Keratinocyte (primary cell): ENCODE measurements around the gene LRP1B. TPM values are rescaled to one million over a fixed set of nuclear protein-coding genes. Genes with fewer than 3 reads are reported as not detected.
"Not testable (repeated sequence)": the region's sequence is repeated elsewhere in the genome, so short reads cannot be mapped to it uniquely, and the experiment has no call there.

Experiments
- DNase-seq: peaks from one replicate; pipeline ENCODE4 v3.0.0-alpha.2; 2011; ENCODE audit warnings: low read depth, missing footprints, low spot score
- FAIRE-seq: peaks from 2 replicates; lab custom pipeline; 2011; peaks lifted over from hg19 to GRCh38; lab: Jason Lieb, UNC
- H2AFZ ChIP-seq: 2 replicates; pipeline ENCODE4 v1.6.0; 2012; ENCODE audit warnings: low read length, control low read depth, inconsistent platforms; ENCODE audit not compliant: control insufficient read depth
- H3K27ac ChIP-seq: 2 replicates; pipeline ENCODE4 v1.5.1; 2011; ENCODE audit warnings: low read length; ENCODE audit not compliant: control insufficient read depth, insufficient read depth
- H3K27me3 ChIP-seq: 3 replicates; pipeline ENCODE4 v1.6.0; 2011; ENCODE audit warnings: low read length; ENCODE audit not compliant: control insufficient read depth, insufficient read depth; ENCODE audit errors: extremely low read depth
- H3K36me3 ChIP-seq, 2 experiments: 2 replicates in 1 of 2; 3 replicates in 1 of 2; pipeline ENCODE4 v1.5.1; 2011; ENCODE audit warnings: low read length in 2 of 2, mild to moderate bottlenecking in 1 of 2; ENCODE audit not compliant: control insufficient read depth in 2 of 2, insufficient read depth in 2 of 2; ENCODE audit errors: extremely low read depth in 1 of 2
- H3K4me1 ChIP-seq: 3 replicates; pipeline ENCODE4 v1.5.1; 2011; ENCODE audit warnings: low read length; ENCODE audit not compliant: control insufficient read depth, insufficient read depth; ENCODE audit errors: extremely low read depth
- H3K4me2 ChIP-seq: 3 replicates; pipeline ENCODE4 v1.6.0; 2011; ENCODE audit warnings: low read depth, low read length; ENCODE audit not compliant: control insufficient read depth, insufficient read depth; ENCODE audit errors: extremely low read depth
- H3K4me3 ChIP-seq, 3 experiments: fragments of 200-600 bp in 1 of 3; sonication (generic) in 1 of 3; 2 replicates in 2 of 3; 3 replicates in 1 of 3; pipeline ENCODE4 v1.5.1; 2011 to 2016; ENCODE audit warnings: low read length in 3 of 3, mild to moderate bottlenecking in 3 of 3, control low read depth in 2 of 3, inconsistent platforms in 1 of 3, low read depth in 1 of 3, mixed read lengths in 1 of 3, mixed run types in 1 of 3, moderate library complexity in 1 of 3; ENCODE audit not compliant: control insufficient read depth in 2 of 3, insufficient read depth in 2 of 3; ENCODE audit errors: extremely low read depth in 1 of 3
- H3K79me2 ChIP-seq: 2 replicates; pipeline ENCODE4 v1.6.0; 2012; ENCODE audit warnings: low read length; ENCODE audit not compliant: control insufficient read depth, insufficient read depth
- H3K9ac ChIP-seq: 3 replicates; pipeline ENCODE4 v1.6.0; 2011; ENCODE audit warnings: low read length; ENCODE audit not compliant: control insufficient read depth, insufficient read depth; ENCODE audit errors: extremely low read depth
- H3K9me1 ChIP-seq: 3 replicates; pipeline ENCODE4 v1.6.0; 2011; ENCODE audit warnings: low read length; ENCODE audit not compliant: control insufficient read depth, insufficient read depth; ENCODE audit errors: extremely low read depth
- H3K9me3 ChIP-seq: 2 replicates; pipeline ENCODE4 v1.5.1; 2012; ENCODE audit warnings: low read depth, low read length; ENCODE audit not compliant: control insufficient read depth
- H4K20me1 ChIP-seq: 3 replicates; pipeline ENCODE4 v1.6.0; 2011; ENCODE audit warnings: low read length; ENCODE audit not compliant: control insufficient read depth, insufficient read depth; ENCODE audit errors: extremely low read depth
- EZH2 ChIP-seq: IDR thresholded peaks from one replicate; pipeline ENCODE4 v1.6.1; 2012; ENCODE audit warnings: inconsistent platforms, mild to moderate bottlenecking, low read length, moderate library complexity
- dilution Hi-C: fragments of 300-500 bp; cut with MboI; formaldehyde crosslinking; loops from one replicate; pipeline ENCODE4 v1.7.0; 2020; ENCODE audit warnings: low sequenced_read_pairs; ENCODE audit not compliant: extremely low pct_ligation_motif_present
- polyA plus RNA-seq, 5 experiments: library from polyadenylated mRNA; depleted of rRNA in 3 of 5; stranded (reverse) in 3 of 5; stranded (forward) in 1 of 5; unstranded in 1 of 5; fragments of >200 nt; gene quantifications; 1 replicate in 1 of 5; 2 replicates in 3 of 5; 3 replicates in 1 of 5; pipeline versions ENCODE4 v1.2.1 to v1.2.3, GENCODE V29; 2011 to 2012; ENCODE audit warnings: missing spikeins in 2 of 5, low read depth in 1 of 5, low replicate concordance in 1 of 5
- TF ChIP-seq, protein P1 (sequence below), 3 experiments: IDR thresholded peaks in 1 of 3; conservative IDR thresholded peaks in 1 of 3; optimal IDR thresholded peaks in 1 of 3; 2 replicates in 2 of 3; 3 replicates in 1 of 3; pipeline versions ENCODE3 to v1.5.1; 2011; ENCODE audit warnings: low read length in 3 of 3, mild to moderate bottlenecking in 3 of 3, moderate library complexity in 2 of 3, control low read depth in 1 of 3, inconsistent platforms in 1 of 3; ENCODE audit not compliant: insufficient read depth in 2 of 3; ENCODE audit errors: extremely low read depth in 1 of 3

Gene LRP1B
- polyA plus RNA-seq, 1 donor (not counting 4 experiments of a cell fraction or from before 2014, with no cell fraction given) = not detected

DNA sequence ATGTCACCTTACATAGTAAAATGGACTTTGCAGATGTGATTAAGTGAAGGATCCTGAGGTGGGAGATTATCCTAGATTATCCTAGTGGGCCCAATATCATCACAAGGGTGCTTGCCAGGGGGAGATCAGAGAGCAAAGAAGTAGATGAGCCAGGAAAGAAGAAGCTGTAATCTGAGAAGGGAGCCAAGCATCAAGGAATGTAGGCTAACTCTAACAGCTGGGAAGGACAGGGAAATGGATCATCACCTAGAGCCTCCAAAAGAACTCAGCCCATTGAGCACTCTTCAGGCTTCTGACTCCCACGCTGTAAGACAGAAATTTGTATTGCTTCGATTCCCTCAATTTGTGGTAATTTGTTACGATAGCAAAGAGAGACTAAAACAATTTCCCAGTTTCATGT is 309.9 kb downstream of the LRP1B start:
- Histone ChIP-seq H3K27ac (no peak overlapping the region), H3K79me2 (no peaks in the 10 kb centered on the region), H3K9ac (no peak overlapping the region), H3K27me3 (no peaks in the 10 kb centered on the region), H4K20me1 (no peaks in the 10 kb centered on the region), H3K9me3 (no peaks in the 10 kb centered on the region), H3K4me1 (no peaks in the 10 kb centered on the region), H3K36me3 (no peaks in the 10 kb centered on the region), H3K4me3 (no peak overlapping the region), H2AFZ (no peak overlapping the region), H3K4me2 (no peak overlapping the region), H3K9me1 (no peaks in the 10 kb centered on the region)
- DNase-seq = no peak
- TF ChIP-seq, protein P1, sequence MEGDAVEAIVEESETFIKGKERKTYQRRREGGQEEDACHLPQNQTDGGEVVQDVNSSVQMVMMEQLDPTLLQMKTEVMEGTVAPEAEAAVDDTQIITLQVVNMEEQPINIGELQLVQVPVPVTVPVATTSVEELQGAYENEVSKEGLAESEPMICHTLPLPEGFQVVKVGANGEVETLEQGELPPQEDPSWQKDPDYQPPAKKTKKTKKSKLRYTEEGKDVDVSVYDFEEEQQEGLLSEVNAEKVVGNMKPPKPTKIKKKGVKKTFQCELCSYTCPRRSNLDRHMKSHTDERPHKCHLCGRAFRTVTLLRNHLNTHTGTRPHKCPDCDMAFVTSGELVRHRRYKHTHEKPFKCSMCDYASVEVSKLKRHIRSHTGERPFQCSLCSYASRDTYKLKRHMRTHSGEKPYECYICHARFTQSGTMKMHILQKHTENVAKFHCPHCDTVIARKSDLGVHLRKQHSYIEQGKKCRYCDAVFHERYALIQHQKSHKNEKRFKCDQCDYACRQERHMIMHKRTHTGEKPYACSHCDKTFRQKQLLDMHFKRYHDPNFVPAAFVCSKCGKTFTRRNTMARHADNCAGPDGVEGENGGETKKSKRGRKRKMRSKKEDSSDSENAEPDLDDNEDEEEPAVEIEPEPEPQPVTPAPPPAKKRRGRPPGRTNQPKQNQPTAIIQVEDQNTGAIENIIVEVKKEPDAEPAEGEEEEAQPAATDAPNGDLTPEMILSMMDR (optimal IDR thresholded peaks at IDR 0.05 in 1 of 3, IDR thresholded peaks at IDR 0.05 in 1 of 3, conservative IDR thresholded peaks at IDR 0.05 in 1 of 3; ENCODE audit: extremely low read depth in 1 of 3, insufficient read depth in 2 of 3, low read length in 3 of 3) = no peak
- dilution Hi-C loops = no loop called here
- no peak for FAIRE-seq

DNA sequence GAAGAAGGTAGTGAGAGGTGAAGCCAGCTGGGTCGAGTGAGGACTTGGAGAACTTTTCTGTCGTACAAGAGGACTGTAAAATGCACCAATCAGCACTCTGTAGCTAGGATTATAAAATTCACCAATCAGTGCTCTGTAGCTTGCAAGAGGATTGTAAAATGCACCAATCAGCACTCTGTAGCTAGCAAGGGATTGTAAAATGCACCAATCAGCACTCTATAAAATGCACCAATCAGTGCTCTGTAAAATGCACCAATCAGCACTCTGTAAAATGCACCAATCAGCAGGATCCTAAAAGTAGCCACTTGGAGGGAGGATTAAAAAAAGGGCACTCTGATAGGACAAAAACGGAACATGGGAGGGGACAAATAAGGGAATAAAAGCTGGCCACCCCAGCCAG is 315.5 kb downstream of the LRP1B start:
- DNase-seq, FAIRE-seq, H3K27ac ChIP-seq, H2AFZ ChIP-seq, H3K4me2 ChIP-seq, H3K9me1 ChIP-seq, H3K4me3 ChIP-seq, H4K20me1 ChIP-seq, H3K9ac ChIP-seq, H3K4me1 ChIP-seq, dilution Hi-C loops, H3K36me3 ChIP-seq, H3K9me3 ChIP-seq, H3K79me2 ChIP-seq, H3K27me3 ChIP-seq: not testable (repeated sequence)

DNA sequence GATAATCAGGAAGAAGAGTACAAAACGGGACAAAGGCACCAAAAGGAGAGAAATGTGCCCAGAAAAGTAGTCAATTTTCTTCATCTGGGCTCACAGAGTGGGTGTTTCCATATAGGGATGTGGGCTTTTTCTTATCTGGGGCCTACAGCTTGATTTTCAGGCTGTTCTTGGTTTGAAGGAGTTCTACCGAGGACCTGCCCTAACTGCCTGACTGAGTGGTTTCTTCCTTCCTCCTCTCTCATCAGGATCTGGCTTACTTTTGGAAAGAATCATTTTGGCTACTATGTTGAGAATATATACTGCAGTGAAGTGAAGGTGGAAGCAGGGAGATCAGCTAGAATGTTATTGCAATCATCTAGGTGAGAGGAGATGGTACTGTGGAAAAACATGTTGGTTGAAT is 316.7 kb downstream of the LRP1B start:
- FAIRE-seq = no peak

More for the DNA sequence above, 316.7 kb downstream of the LRP1B start:
- Histone ChIP-seq H3K4me1 (no peaks in the 10 kb centered on the region), H3K79me2 (no peaks in the 10 kb centered on the region), H3K4me3 (no peak overlapping the region), H2AFZ (no peak overlapping the region), H3K4me2 (no peak overlapping the region), H3K27me3 (no peaks in the 10 kb centered on the region), H3K9me3 (no peaks in the 10 kb centered on the region), H4K20me1 (no peaks in the 10 kb centered on the region), H3K9ac (no peak overlapping the region), H3K9me1 (no peaks in the 10 kb centered on the region), H3K27ac (no peak overlapping the region), H3K36me3 (no peaks in the 10 kb centered on the region)
- no peak for DNase-seq
- TF ChIP-seq, protein P1 (optimal IDR thresholded peaks at IDR 0.05 in 1 of 3, IDR thresholded peaks at IDR 0.05 in 1 of 3, conservative IDR thresholded peaks at IDR 0.05 in 1 of 3; ENCODE audit: extremely low read depth in 1 of 3, insufficient read depth in 2 of 3, low read length in 3 of 3) = no peak
- no peak for TF ChIP-seq EZH2
- dilution Hi-C loops = no loop called here
